HuH-7 (cell line): ENCODE measurements around the gene AMBN.

Source experiments
- DNase-seq: peaks from one replicate; pipeline ENCODE4 v3.0.0; 2011; ENCODE audit warnings: low spot score

AMBN gene, protein sequence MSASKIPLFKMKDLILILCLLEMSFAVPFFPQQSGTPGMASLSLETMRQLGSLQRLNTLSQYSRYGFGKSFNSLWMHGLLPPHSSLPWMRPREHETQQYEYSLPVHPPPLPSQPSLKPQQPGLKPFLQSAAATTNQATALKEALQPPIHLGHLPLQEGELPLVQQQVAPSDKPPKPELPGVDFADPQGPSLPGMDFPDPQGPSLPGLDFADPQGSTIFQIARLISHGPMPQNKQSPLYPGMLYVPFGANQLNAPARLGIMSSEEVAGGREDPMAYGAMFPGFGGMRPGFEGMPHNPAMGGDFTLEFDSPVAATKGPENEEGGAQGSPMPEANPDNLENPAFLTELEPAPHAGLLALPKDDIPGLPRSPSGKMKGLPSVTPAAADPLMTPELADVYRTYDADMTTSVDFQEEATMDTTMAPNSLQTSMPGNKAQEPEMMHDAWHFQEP

DNA sequence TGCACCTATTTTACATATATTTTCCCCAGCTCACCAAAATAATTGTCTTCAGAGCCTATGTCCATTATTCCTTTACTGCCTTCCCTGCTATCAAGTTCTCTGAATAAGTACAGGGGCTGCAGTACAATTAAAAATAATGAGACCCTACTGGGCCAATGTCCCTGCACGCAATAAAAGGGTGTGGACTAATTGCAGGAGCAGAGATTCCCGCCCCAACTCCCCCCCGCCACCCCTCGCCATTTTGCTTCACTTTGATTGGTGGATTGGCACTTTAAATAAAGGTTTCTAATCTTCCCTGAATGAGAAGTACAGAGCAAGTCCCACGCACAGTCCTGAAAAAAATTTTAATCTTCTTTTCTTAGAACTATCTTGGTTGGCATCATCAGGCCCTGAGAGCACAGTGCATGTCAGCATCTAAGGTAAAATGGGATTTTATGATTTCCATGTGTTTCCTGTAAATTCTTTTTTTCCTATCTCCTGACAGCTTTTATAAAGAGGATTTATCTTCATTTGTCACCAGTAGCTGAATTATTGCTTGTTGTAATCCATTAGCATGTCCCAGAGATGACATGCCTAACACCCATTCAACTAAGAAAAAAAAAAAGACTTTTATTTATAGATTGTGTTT lies at the start of gene AMBN:
Gene AMBN, plus strand, starts transcription at position 302 of the 628 bp plus-strand sequence. Its CDS starts 103 bp downstream, at position 405.
- no peak for DNase-seq

GRCh38 chr4:70544279-70544868 lies 47.7 kb upstream of the AMBN start:
- no peak for DNase-seq

DNA sequence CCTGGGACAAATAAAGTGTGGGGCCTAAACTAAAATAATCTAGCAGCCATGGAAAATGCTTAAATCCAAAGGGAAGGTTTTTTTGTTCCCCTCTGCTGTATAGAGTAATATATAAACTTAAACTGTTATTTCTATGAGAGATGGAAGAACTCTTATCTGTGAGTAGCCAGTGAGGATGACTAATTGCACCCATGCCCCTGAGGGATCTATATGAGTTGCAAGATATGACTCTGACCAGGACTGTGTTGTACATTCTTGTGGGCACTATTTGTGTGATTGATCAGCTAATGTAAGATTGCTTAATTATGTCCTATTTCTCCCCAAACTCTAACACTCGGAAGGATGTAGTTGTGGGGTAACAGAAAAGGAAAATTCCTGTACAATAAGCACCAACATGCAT lies 35.2 kb upstream of the AMBN start:
- DNase-seq, result no peak

DNA sequence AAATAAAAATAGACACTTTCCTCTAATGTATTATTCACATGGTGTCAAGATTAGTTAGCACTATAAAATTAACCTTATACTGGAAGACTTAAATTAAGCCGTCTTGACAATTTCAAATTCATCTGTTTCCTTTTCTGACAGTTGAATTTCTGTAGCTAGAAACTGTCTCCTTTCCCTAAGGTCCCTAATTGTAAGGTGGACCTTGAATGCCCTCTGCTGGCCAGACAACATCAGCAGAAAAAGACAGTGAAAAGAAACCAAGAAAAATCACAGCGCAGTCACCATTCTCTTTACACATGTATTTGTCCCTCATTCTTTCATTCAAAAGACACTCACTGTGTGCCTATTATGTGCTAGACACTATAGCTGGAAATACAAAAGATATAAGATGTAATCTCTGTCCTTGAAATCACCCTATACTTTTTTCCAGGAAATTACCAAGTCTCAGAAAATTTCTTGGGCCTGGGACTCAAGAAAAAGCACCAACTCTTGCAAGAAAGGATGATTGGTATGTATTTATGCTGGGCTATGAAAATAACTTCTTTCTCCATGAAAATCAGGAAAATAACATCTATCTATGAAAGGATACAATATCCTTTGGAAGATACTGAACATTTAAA lies 32.7 kb upstream of the AMBN start:
- no peak for DNase-seq

DNA sequence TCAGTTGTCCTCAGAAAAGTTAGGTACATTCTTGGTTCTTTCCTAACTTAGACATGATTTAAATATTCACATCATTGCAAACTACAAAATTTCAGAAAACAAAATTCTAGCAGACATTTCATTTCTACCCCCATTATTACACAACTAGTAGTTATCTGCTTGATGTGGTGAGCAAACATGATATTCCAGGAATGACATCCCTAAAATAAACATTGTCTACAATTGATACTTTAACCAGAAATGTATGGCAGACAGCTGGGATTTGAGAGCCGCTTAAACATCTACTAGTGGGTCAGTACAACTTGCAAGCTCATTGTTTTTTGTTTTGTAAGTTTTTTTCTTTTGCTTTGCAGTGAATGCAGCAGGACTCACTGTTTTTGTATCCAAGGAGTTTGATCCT lies 32.1 kb upstream of the AMBN start:
- DNase-seq, result no peak

GRCh38 chr4:70564033-70564432 lies 28.0 kb upstream of the AMBN start:
- no peak for DNase-seq

DNA sequence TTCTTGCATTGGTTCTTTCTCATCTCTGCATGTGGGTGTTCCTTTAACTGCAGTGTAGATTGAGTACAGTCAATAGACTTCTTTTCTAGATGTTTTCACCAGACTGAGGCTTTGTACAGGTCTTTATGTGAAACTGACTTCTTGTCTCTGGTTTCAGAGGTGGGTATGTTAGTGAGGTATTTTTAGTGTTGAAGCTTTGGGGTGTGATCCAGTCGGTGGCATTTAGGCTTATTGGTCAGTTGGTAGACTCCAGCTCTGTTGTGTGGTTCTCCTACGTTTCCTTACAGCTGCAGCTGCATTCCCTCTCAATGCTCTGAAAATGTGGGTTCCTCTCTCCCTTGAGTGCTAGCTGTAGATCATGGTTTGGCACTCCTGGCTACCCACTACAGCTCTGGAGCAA lies 21.3 kb upstream of the AMBN start:
- DNase-seq, result no peak

DNA sequence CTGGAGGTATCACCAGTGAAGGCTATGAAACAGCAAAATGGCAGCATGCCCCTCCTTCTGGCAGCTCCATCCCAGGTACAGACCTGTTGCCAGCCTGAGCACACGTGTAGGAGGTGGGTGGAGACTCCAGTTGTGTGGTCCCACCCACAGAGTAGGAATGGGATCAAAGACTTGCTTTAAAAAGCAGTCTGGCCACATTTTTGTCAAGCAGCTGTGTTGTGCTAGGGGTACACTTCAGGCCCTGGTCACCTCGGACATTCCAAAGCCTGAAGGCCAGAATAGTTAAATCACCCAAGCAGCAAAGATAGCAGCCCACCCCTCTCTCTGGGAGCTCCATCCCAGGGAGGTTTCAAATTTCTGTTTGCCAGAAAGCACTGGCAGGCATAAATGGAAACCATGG lies 20.3 kb upstream of the AMBN start:
- no peak for DNase-seq

- no peak for DNase-seq
These were observed 16.1 kb upstream of the AMBN start for GRCh38 chr4:70575964-70576363.

DNA sequence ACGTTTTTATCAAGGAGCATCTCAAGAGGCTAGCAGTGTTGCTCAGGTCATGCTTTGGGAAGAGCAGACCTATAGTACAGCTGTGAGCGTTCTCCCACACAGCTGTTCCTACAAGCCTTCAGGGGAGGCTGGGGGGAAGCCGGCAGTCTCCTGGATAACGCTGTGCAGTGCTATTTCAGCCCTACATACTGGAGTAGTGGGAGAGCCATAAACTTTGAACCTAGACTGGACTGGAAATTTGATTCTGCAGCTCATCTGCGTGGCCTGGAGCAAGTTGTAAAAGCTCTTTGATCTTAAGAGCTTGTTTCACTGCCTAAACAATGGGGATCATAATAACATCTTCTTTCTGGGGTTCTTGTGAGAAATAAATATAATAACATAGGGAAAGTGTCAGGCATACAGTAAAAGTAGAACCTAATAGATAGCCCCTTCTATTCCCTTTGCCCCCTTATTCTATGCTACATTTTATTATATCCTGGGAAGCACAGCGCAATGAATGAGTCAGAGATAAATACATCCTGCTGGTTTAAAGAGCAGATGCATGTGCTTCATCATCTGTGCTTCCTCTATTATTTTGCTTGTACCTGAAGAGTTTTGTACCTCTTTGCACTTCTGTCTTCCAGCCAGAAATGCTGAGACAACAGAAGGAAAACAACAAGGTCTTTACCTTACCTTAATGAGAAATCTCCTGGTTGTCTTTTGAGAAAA lies 14.7 kb upstream of the AMBN start:
- no peak for DNase-seq

GRCh38 chr4:70581980-70582379 lies 10.1 kb upstream of the AMBN start:
- DNase-seq, result no peak

DNA sequence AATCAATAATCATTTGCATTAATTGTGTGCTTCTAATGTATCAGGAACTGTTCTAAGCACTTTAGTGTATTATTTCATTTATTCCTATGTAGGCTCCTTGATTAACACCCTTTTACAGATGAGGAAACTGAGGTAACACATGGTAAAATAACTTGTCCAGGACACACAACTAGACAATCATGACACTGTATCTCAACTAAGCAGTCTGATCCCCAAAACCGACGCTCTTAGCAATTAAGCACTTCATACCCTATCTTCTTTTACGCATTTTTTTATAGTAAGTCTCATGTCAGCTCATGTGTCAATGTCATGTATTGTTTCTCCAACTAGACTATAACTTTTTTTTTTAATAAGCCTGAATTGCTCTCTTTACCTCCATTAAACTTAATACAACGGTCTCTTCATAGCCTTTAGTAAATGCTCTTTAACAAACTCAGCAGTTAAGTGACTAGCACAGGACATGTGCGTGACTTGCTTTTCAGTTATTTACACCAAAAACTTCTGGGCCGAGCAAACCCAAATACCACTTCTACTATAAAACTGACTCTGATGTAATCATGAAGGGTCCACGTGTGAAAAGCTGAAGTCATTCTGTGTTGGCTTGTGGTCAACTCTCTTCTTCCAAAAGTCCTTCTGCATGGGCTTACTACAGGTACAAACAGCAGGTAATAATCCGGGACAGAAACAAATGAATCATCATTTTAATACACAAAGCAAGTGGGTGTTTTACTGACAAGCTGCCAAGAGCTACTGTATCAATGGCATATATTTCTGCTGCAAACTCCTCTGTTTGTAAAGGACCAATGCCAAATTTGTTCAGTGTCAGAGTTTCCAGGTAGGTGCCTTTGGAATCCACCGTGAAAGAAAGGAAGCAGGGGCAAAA lies 7.9 kb upstream of the AMBN start:
- no peak for DNase-seq

- no peak for DNase-seq
These were observed 5.2 kb upstream of the AMBN start for GRCh38 chr4:70586841-70587240.

GRCh38 chr4:70589785-70590184 lies 2.3 kb upstream of the AMBN start:
- DNase-seq, result no peak

DNA sequence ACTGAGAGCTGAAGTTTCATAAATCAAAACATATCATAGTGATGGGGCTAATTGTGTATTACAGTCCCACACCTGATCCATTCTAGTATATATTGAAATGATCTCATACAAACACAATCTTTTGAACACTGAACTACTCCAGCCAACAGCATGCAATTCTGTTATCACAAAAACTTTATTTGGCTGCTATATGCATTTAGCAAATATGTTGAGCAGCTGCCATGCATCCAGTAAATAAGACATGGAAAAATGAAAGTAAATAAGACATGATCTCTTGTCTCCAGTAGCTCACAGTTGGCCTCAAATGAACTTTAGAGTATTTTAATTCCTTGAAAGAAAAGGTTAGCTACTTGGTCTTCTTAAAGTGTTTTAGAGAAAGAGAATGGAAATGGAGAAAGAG lies 2.1 kb downstream of the AMBN start:
- no peak for DNase-seq

- DNase-seq, result no peak
These were observed 8.2 kb downstream of the AMBN start for GRCh38 chr4:70600305-70600704.

DNA sequence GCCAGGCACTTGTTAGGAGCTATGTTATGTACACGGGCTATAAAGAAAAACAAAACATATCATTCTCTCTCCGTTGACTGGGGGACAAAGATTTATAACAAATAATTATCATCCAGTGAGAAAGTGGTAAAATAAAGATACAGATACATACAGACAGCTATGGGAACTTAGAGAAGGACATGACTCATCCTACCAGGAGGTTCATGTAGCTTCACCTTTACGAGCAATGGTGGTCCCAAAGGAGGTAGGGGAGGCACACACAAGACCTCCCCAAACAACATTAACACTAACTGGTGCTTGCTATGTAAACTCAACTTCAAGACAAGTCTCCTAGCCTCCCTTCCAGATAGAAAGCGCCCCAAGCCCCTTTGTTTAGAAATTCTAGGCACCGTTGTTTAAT lies 8.9 kb downstream of the AMBN start:
- no peak for DNase-seq

DNA sequence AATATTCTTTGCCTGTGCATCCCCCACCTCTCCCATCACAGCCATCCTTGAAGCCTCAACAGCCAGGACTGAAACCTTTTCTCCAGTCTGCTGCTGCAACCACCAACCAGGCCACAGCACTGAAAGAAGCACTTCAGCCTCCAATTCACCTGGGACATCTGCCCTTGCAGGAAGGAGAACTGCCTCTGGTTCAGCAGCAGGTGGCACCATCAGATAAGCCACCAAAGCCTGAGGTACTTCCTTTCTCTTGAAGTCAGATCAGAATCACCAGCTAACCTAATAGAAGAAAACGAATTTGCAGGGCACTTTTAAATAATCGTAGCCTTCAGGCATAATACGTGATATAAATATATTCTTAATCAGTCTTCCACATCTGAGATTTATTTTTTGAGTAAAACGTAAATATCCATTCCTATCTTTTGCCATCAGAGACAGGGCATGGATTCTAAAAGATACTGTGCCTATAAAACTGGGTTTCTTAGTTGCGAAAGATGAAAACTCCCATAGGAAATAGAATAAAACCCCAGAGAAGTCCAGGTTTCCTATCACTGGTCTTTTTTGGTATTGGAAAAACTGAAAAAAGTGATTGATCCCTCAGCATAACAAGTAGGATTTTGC lies 9.5 kb downstream of the AMBN start:
- DNase-seq, result peak; percentile 16

DNA sequence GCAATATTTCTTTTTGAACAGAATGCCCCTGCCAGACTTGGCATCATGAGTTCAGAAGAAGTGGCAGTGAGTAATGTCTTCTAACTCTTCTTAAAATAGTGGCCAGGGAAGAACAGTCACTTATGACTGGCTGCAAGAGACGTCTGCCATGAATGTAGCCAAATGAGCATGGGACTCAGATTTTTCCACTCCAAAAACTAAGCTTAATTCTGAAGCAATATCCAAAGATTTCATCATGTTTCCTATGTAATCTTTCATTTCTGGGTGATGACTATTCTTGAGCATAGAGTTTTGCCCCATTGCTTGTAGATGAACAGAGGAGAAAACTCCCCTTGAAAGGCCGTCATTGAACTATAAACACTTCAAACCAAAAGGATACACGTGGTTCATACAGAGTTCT lies 11.8 kb downstream of the AMBN start:
- no peak for DNase-seq

DNA sequence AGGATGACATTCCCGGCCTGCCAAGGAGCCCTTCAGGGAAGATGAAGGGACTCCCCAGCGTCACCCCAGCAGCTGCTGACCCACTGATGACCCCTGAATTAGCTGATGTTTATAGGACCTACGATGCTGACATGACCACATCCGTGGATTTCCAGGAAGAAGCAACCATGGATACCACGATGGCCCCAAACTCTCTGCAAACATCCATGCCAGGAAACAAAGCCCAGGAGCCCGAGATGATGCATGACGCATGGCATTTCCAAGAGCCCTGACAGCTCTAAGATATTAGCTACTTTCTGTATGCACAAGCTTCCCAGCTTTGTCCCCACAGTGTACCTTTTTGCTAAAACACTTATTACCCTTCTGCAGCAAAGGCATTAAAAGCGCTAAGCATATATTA lies 14.4 kb downstream of the AMBN start:
- no peak for DNase-seq

- no peak for DNase-seq
These were observed 15.3 kb downstream of the AMBN start for GRCh38 chr4:70607334-70607853.
